Kidney (tissue), 14 donors: ENCODE measurements around the gene KCNG2. TPM values are rescaled to one million over a fixed set of nuclear protein-coding genes. Genes with fewer than 3 reads are reported as not detected.
A peak's percentile ranks its signal among the peaks of the same experiment; 100 is the strongest.

Experiments
- DNase-seq, 5 donors: peaks; one replicate each; pipeline ENCODE4 v3.0.0-alpha.2; 2013 to 2020
- FAIRE-seq: peaks from 2 replicates; lab custom pipeline; 2012; peaks lifted over from hg19 to GRCh38; lab: Jason Lieb, UNC
- H3K27ac ChIP-seq, 2 donors: one replicate each; pipeline ENCODE4 v1.7.0; 2013; ENCODE audit warnings: low read depth in 2 of 2, low read length in 2 of 2, inconsistent platforms in 1 of 2
- H3K27me3 ChIP-seq: one replicate; pipeline ENCODE4 v1.7.1; 2013; ENCODE audit warnings: low read length, inconsistent platforms; ENCODE audit not compliant: control insufficient read depth, insufficient read depth
- H3K36me3 ChIP-seq, 3 donors: one replicate each; pipeline versions ENCODE4 v1.7.0 to v1.7.1; 2013; ENCODE audit warnings: low read length in 3 of 3, control low read depth in 1 of 3, inconsistent platforms in 1 of 3; ENCODE audit not compliant: insufficient read depth in 3 of 3, control insufficient read depth in 2 of 3
- H3K4me1 ChIP-seq, 3 donors: one replicate each; pipeline versions ENCODE4 v1.7.0 to v1.7.1; 2013; ENCODE audit warnings: low read length in 3 of 3, inconsistent platforms in 1 of 3, low read depth in 1 of 3; ENCODE audit not compliant: control insufficient read depth in 2 of 3, insufficient read depth in 2 of 3
- H3K4me3 ChIP-seq, 3 donors: one replicate each; pipeline versions ENCODE4 v1.7.0 to v1.8.1; 2013; ENCODE audit warnings: low read length in 3 of 3, control low read depth in 1 of 3, inconsistent platforms in 1 of 3
- H3K9ac ChIP-seq, 3 donors: one replicate each; pipeline versions ENCODE4 v1.7.0 to v1.7.1; 2013; ENCODE audit warnings: low read length in 3 of 3, control low read depth in 1 of 3, inconsistent platforms in 1 of 3
- H3K9me3 ChIP-seq, 3 donors: one replicate each; pipeline versions ENCODE4 v1.7.0 to v1.7.1; 2013; ENCODE audit warnings: low read length in 3 of 3, control low read depth in 1 of 3, inconsistent platforms in 1 of 3; ENCODE audit not compliant: control insufficient read depth in 2 of 3, insufficient read depth in 1 of 3
- intact Hi-C: fragments of 100-400 bp; cut with DNase I; formaldehyde crosslinking; loops from one replicate; pipeline ENCODE4 v1.11.1; 2022
- polyA plus RNA-seq: library from polyadenylated mRNA; stranded (reverse); fragments of 350-450 nt; fragmentation: Illumina TruSeq; extraction: RNeasy Lipid Tissue Mini Kit (QIAGEN cat#74804); gene quantifications from one replicate; pipeline ENCODE4 v1.2.3, GENCODE V29; 2014; ENCODE audit warnings: low read depth, low replicate concordance; ENCODE audit not compliant: insufficient read depth
- total RNA-seq: library from RNA; stranded (reverse); fragmentation: NEBNext Ultra II Directional; extraction: Animal tissue kit (Norgen Biotek cat#: 25700); gene quantifications from one replicate; pipeline ENCODE4 v1.2.1, GENCODE V29; 2021
- TF ChIP-seq, protein P1 (sequence below): IDR thresholded peaks from 3 replicates; pipeline ENCODE4 v1.5.1; 2012; ENCODE audit warnings: mild to moderate bottlenecking, moderate library complexity, borderline replicate concordance; ENCODE audit not compliant: insufficient read depth; ENCODE audit errors: extremely low read depth
- donor health status: control.
- donor health status: control.
- donor health status: control.
- donor health status: control.
- donor health status: control.
- donor health status: DM: yes; HTN: yes; CAD: no.
- donor health status: Normal renal cell carcinoma (clear cell type).

KCNG2 gene
- total and polyA plus RNA-seq, 2 donors from 2014 or later = 0.76 TPM; not detected in 1

DNA sequence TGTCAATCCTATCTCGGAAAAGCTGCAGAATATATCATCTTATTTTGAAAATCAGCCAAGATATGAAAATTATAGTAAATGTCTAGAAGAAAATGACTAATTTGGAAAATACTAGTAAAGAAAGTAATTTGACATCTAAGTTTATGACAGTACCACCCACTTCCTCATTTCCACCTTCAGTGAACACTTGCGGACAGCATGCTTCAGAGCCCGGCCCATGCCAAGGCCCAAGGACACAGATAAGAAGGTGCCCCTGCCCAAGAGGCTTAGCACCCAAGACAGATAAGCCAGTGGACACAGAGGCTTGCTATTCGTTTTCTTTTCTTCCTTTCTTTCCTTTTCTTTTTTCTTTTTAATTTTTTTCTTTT, 4.8 kb upstream of the KCNG2 start:
- Histone ChIP-seq H3K36me3 (no peaks in the 10 kb centered on the region), H3K27ac (no peak overlapping the region), H3K9me3 (peaks cover 0 to 1% (median 0%) of the 10 kb centered on the region in 3 donors), H3K9ac (no peak overlapping the region), H3K27me3 (peaks cover 10% of the 10 kb centered on the region), H3K4me3 (no peak overlapping the region), H3K4me1 (peaks cover 0 to 5% (median 0%) of the 10 kb centered on the region in 3 donors)
- DNase-seq (peak in 1 of 5 donors; percentile 19), FAIRE-seq (no peak)
- intact Hi-C loops = no loop called here
- TF ChIP-seq, protein P1, sequence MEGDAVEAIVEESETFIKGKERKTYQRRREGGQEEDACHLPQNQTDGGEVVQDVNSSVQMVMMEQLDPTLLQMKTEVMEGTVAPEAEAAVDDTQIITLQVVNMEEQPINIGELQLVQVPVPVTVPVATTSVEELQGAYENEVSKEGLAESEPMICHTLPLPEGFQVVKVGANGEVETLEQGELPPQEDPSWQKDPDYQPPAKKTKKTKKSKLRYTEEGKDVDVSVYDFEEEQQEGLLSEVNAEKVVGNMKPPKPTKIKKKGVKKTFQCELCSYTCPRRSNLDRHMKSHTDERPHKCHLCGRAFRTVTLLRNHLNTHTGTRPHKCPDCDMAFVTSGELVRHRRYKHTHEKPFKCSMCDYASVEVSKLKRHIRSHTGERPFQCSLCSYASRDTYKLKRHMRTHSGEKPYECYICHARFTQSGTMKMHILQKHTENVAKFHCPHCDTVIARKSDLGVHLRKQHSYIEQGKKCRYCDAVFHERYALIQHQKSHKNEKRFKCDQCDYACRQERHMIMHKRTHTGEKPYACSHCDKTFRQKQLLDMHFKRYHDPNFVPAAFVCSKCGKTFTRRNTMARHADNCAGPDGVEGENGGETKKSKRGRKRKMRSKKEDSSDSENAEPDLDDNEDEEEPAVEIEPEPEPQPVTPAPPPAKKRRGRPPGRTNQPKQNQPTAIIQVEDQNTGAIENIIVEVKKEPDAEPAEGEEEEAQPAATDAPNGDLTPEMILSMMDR = no peak

DNA sequence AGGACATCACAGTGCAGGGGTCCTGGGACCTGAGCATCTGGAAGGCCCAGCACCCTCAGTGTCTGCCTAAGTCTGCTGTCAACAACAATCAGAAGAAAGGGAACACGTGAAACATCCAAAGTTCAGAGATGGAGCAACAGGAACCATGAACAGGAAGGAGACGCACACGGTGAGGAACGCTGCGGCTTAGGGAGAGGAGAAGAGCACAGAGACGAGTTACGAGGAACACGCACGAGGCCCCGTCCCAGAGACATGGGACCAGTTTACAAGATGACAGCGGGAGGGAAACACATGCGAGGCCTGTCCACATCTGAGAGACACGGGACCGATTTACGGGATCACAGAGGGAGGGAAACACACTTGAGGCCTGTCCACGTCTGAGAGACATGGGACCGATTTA, 2.9 kb upstream of the KCNG2 start:
- peaks cover 0 to 5% (median 0%) of the 10 kb centered on the region in 3 donors for H3K4me1 ChIP-seq
- H3K27ac ChIP-seq = no peak overlapping the region
- FAIRE-seq (no peak), DNase-seq (peak in 1 of 5 donors; percentile 56)
- H3K9ac ChIP-seq = no peak overlapping the region
- intact Hi-C loops = no loop called here
- H3K27me3 ChIP-seq = peaks cover 5% of the 10 kb centered on the region
- H3K9me3 ChIP-seq = no peaks in the 10 kb centered on the region
- TF ChIP-seq, protein P1 = no peak
- H3K4me3 ChIP-seq = no peak overlapping the region
- H3K36me3 ChIP-seq = no peaks in the 10 kb centered on the region

DNA sequence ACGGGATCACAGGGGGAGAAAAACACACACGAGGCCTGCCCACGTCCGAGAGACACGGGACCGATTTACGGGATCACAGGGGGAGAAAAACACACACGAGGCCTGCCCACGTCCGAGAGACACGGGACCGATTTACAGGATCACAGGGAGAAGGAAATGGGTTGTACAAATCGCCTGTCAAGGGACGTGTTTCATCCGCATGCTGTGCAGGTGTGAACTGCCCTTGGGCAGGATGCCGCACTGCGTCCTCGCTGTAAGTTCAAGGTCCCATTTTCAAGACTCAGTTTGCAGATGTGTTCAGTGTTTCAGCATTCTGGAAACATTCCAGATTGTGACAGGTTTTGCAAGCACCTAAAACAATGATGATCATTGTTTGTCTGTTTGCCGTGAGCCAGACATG, 2.3 kb upstream of the KCNG2 start:
- no peak overlapping the region for H3K27ac ChIP-seq
- H3K27me3 ChIP-seq = peaks cover 5% of the 10 kb centered on the region
- intact Hi-C loops = no loop called here
- no peaks in the 10 kb centered on the region for H3K36me3 ChIP-seq
- H3K9ac ChIP-seq = no peak overlapping the region
- H3K4me3 ChIP-seq = no peak overlapping the region
- TF ChIP-seq, protein P1 = no peak
- no peak for FAIRE-seq
- H3K9me3 ChIP-seq = no peaks in the 10 kb centered on the region
- peak in 1 of 5 donors; percentile 40 for DNase-seq
- H3K4me1 ChIP-seq = peaks cover 0 to 5% (median 0%) of the 10 kb centered on the region in 3 donors

DNA sequence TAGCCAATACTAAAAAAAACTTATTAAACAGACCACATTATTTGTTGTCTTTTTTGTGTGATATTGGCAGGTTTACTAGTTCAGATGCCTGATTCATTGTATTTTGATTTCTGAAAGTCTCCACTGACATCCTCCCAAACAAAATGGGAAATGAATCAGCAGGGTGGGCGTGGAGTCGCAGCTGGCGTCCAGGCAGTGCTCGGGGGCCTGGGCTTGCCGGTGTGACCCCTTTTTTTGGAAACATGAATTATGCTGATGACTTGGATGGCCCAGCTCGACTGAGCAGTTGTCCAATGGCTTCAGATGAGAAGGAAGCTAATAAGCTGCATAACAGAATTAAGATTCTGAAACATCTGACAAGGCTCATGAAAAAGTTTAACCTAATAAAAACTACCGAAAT, 1.7 kb upstream of the KCNG2 start:
- H3K27ac ChIP-seq = no peak overlapping the region
- no peak overlapping the region for H3K9ac ChIP-seq
- H3K9me3 ChIP-seq = no peaks in the 10 kb centered on the region
- no peak for FAIRE-seq
- intact Hi-C loops = no loop called here
- H3K4me1 ChIP-seq = peaks cover 0 to 5% (median 0%) of the 10 kb centered on the region in 3 donors
- no peaks in the 10 kb centered on the region for H3K36me3 ChIP-seq
- DNase-seq = peak in 1 of 5 donors; percentile 35
- TF ChIP-seq, protein P1 = no peak
- no peak overlapping the region for H3K4me3 ChIP-seq
- H3K27me3 ChIP-seq = peaks cover 5% of the 10 kb centered on the region
